DOHH2 (cell line): ENCODE results near the gene LRRC8E.

Source experiments
- H3F3A ChIP-seq: fragments of 200-600 bp; sonication (generic), shearing (Covaris generic); 2 replicates; pipeline ENCODE4 v1.6.0; 2016; ENCODE audit warnings: antibody characterized with exemption, mild to moderate bottlenecking; ENCODE audit not compliant: control insufficient read depth, insufficient read depth
- H3K27ac ChIP-seq: fragments of 200-600 bp; sonication (generic); 2 replicates; pipeline ENCODE4 v1.5.1; 2014; ENCODE audit warnings: low read depth, mild to moderate bottlenecking, low read length, moderate library complexity
- H3K27me3 ChIP-seq: fragments of 200-600 bp; sonication (generic); 2 replicates; pipeline ENCODE4 v1.6.1; 2014; ENCODE audit warnings: mild to moderate bottlenecking, low read length, mixed read lengths; ENCODE audit not compliant: control insufficient read depth
- H3K36me3 ChIP-seq: fragments of 200-600 bp; sonication (generic); 2 replicates; pipeline ENCODE4 v1.6.1; 2014; ENCODE audit warnings: mild to moderate bottlenecking, low read length, moderate library complexity, mixed read lengths; ENCODE audit not compliant: control insufficient read depth
- H3K4me1 ChIP-seq: fragments of 200-600 bp; sonication (generic); 2 replicates; pipeline ENCODE4 v1.6.1; 2014; ENCODE audit warnings: mild to moderate bottlenecking, low read length, mixed read lengths; ENCODE audit not compliant: control insufficient read depth
- H3K4me2 ChIP-seq: fragments of 200-600 bp; sonication (generic); 2 replicates; pipeline ENCODE4 v1.6.0; 2014; ENCODE audit warnings: mild to moderate bottlenecking, low read length, moderate library complexity
- H3K4me3 ChIP-seq: fragments of 200-600 bp; sonication (generic); 2 replicates; pipeline ENCODE4 v1.5.1; 2014; ENCODE audit warnings: mild to moderate bottlenecking, low read length, mixed read lengths
- H3K79me2 ChIP-seq: fragments of 200-600 bp; sonication (generic); 2 replicates; pipeline ENCODE4 v1.6.1; 2014; ENCODE audit warnings: mild to moderate bottlenecking, low read length, mixed read lengths; ENCODE audit not compliant: control insufficient read depth
- H3K9me2 ChIP-seq: fragments of 200-600 bp; sonication (generic); replicated peaks from 2 replicates; pipeline ENCODE4 v1.6.1; 2014; ENCODE audit warnings: mild to moderate bottlenecking, low read length, mixed read lengths; ENCODE audit not compliant: control insufficient read depth
- H3K9me3 ChIP-seq: fragments of 200-600 bp; sonication (generic); 2 replicates; pipeline ENCODE4 v1.6.1; 2014; ENCODE audit warnings: antibody characterized with exemption, low read length, mixed read lengths; ENCODE audit not compliant: control insufficient read depth, insufficient read depth
- H4K20me1 ChIP-seq: fragments of 200-600 bp; sonication (generic); 2 replicates; pipeline ENCODE4 v1.6.0; 2014; ENCODE audit warnings: low read depth, mild to moderate bottlenecking, antibody characterized with exemption, low read length, moderate library complexity; ENCODE audit not compliant: control insufficient read depth, insufficient read depth
- EZH2phosphoT487 ChIP-seq: fragments of 200-600 bp; sonication (generic); IDR thresholded peaks from 2 replicates; pipeline ENCODE4 v1.6.1; 2017; ENCODE audit warnings: borderline replicate concordance, mild to moderate bottlenecking, antibody characterized with exemption, low read length, moderate library complexity, mixed read lengths
- TF ChIP-seq, protein P1 (sequence below): fragments of 200-600 bp; sonication (generic); IDR thresholded peaks from one replicate; pipeline ENCODE4 v1.5.1; 2014; ENCODE audit warnings: antibody characterized with exemption, mild to moderate bottlenecking, low read depth, low read length; ENCODE audit not compliant: poor library complexity, severe bottlenecking

The LRRC8E gene

DNA sequence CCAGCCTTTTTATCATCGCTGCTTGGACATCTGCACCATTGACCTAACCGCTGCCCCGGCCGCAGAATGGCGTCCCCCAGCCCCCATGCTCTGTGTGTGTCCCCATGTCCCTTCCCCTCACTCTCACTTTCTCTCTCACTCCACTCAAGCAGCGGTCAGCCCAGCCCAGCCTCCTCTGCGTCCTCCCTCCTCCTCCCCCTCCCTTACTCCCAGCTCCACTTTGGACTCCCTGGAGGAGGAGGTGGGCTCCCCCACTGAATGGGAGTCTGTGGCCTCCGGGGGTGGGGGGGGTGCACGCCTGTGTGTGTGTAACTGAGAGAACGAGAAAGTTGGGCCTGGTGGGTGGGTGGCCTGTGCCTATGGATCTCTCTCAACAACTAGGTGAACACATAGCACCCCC, 17.5 kb downstream of the LRRC8E start:
- H3K27me3 ChIP-seq = no peaks in the 10 kb centered on the region
- no peak overlapping the region for H3K4me2 ChIP-seq
- peaks cover 45% of the 10 kb centered on the region for H3K79me2 ChIP-seq
- H4K20me1 ChIP-seq = peaks cover 14% of the 10 kb centered on the region
- H3K36me3 ChIP-seq = peaks cover 26% of the 10 kb centered on the region
- TF ChIP-seq EZH2phosphoT487 = no peak
- TF ChIP-seq, protein P1, sequence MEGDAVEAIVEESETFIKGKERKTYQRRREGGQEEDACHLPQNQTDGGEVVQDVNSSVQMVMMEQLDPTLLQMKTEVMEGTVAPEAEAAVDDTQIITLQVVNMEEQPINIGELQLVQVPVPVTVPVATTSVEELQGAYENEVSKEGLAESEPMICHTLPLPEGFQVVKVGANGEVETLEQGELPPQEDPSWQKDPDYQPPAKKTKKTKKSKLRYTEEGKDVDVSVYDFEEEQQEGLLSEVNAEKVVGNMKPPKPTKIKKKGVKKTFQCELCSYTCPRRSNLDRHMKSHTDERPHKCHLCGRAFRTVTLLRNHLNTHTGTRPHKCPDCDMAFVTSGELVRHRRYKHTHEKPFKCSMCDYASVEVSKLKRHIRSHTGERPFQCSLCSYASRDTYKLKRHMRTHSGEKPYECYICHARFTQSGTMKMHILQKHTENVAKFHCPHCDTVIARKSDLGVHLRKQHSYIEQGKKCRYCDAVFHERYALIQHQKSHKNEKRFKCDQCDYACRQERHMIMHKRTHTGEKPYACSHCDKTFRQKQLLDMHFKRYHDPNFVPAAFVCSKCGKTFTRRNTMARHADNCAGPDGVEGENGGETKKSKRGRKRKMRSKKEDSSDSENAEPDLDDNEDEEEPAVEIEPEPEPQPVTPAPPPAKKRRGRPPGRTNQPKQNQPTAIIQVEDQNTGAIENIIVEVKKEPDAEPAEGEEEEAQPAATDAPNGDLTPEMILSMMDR = no peak
- H3K27ac ChIP-seq = no peak overlapping the region
- H3K9me3 ChIP-seq = no peaks in the 10 kb centered on the region
- no peak overlapping the region for H3K4me3 ChIP-seq
- no peaks in the 10 kb centered on the region for H3K9me2 ChIP-seq
- peaks cover 18% of the 10 kb centered on the region for H3K4me1 ChIP-seq
- no peaks in the 10 kb centered on the region for H3F3A ChIP-seq

DNA sequence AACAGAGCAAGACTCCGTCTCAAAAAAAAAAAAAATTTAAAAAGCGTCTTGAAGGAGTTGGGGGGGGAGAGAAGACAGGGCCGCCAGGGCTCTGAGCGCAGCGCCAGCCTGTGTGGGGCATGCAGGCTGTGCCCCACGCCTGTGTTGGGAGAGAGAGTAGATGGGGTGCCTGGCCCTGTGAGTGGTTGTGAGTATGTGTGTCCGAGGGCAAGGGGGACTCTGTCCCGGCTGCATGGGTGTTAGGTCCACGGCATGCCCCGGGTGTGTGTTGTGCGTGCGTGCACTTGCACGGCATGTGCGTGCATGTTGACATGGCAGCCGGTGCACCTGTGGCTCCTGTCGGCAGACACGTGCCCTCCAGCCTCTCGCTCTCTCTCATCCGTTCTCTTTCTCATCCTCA, 18.8 kb downstream of the LRRC8E start:
- H3K79me2 ChIP-seq = peaks cover 45% of the 10 kb centered on the region

DNA sequence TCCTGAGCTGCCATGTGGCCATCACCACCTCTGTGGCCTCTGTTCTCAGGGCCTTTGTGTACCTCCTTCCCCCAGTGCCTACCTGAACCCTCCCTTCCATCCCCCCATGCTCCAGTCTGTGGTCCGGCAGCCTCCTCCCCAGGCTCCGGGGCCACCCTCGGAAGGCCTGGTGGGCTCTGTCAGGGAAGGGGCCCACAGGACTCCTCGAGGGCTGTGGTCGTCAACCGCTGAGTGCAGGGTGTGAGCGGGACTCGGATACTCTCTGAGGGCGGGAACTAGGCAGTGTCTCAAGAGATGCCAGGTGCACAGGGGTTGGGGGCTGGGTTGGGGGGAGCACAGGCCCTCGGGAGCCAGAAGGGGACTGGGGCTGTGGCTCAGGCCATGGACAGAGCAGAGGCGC, 19.2 kb downstream of the LRRC8E start:
- no peaks in the 10 kb centered on the region for H3K27me3 ChIP-seq
- H3K36me3 ChIP-seq = peaks cover 38% of the 10 kb centered on the region
- peaks cover 44% of the 10 kb centered on the region for H3K79me2 ChIP-seq
- no peak for TF ChIP-seq EZH2phosphoT487
- TF ChIP-seq, protein P1 = no peak
- H3K4me3 ChIP-seq = no peak overlapping the region
- no peak overlapping the region for H3K27ac ChIP-seq
- H4K20me1 ChIP-seq = peaks cover 14% of the 10 kb centered on the region
- peaks cover 15% of the 10 kb centered on the region for H3K4me1 ChIP-seq
- no peaks in the 10 kb centered on the region for H3K9me3 ChIP-seq
- H3F3A ChIP-seq = no peaks in the 10 kb centered on the region
- H3K9me2 ChIP-seq = no peaks in the 10 kb centered on the region
- no peak overlapping the region for H3K4me2 ChIP-seq

More for the DNA sequence above, 18.8 kb downstream of the LRRC8E start:
- Histone ChIP-seq H3F3A (no peaks in the 10 kb centered on the region), H3K4me2 (no peak overlapping the region), H3K9me2 (no peaks in the 10 kb centered on the region), H3K4me1 (peaks cover 18% of the 10 kb centered on the region), H3K27me3 (no peaks in the 10 kb centered on the region), H4K20me1 (peaks cover 14% of the 10 kb centered on the region), H3K9me3 (no peaks in the 10 kb centered on the region), H3K4me3 (no peak overlapping the region), H3K36me3 (peaks cover 37% of the 10 kb centered on the region), H3K27ac (no peak overlapping the region)
- TF ChIP-seq, protein P1 = no peak
- no peak for TF ChIP-seq EZH2phosphoT487

DNA sequence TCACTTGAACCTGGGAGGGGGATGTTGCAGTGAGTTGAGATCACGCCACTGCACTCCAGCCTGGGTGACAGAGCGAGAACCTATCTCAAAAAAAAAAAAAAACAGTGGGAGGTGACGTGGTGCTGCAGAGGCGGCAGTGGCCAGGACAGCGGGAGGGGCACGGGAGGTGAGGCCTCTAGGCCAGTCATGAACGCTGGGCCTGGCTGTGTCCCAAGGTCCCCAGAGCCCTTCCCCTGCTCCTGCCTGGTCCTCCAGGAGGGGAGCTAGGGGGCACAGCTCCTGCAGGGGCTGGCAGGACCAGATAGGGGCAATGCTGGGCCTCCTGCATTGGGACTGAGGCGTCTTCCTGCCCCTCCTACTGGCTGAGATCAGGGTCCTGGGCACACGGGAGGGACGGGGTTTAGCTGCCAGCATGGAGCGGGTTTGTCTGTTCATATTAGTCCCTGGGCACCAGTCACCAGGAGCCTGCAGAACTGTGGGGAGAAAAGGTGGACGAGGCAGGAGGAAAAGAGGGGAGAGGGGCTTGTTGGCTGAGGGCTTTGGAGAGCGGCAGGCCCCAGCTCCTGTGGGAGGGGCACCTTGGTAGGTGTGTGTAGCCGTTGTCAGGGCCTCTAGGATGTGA, 19.9 kb downstream of the LRRC8E start:
- no peak overlapping the region for H3K27ac ChIP-seq
- no peaks in the 10 kb centered on the region for H3K9me3 ChIP-seq
- H3K4me2 ChIP-seq = no peak overlapping the region
- H3K79me2 ChIP-seq = peaks cover 37% of the 10 kb centered on the region
- no peaks in the 10 kb centered on the region for H3K27me3 ChIP-seq
- H3K9me2 ChIP-seq = no peaks in the 10 kb centered on the region
- no peaks in the 10 kb centered on the region for H3F3A ChIP-seq
- H4K20me1 ChIP-seq = peaks cover 14% of the 10 kb centered on the region
- no peak overlapping the region for H3K4me3 ChIP-seq
- TF ChIP-seq, protein P1 = no peak
- no peak for TF ChIP-seq EZH2phosphoT487
- H3K36me3 ChIP-seq = peaks cover 38% of the 10 kb centered on the region
- peaks cover 10% of the 10 kb centered on the region for H3K4me1 ChIP-seq
